Stomach (tissue), 9 donors: Measurements from ENCODE around the gene RAC2. TPM values are rescaled to one million over a fixed set of nuclear protein-coding genes. Genes with fewer than 3 reads are reported as not detected.

ENCODE experiments used
- DNase-seq, 2 donors: peaks; one replicate each; pipeline versions ENCODE4 v3.0.0 to v3.0.0-alpha.2; 2013 to 2019
- H3K27ac ChIP-seq, 5 donors: fragments of 200-600 bp in 4 of 5; sonication (generic) in 4 of 5; one replicate each; pipeline ENCODE4 v1.5.1; 2013 to 2019; ENCODE audit warnings: mild to moderate bottlenecking in 1 of 5, moderate library complexity in 1 of 5
- H3K27me3 ChIP-seq, 3 donors: fragments of 200-600 bp; sonication (generic); one replicate each; pipeline ENCODE4 v1.5.1; 2017 to 2019; ENCODE audit warnings: mixed run types in 1 of 3
- H3K36me3 ChIP-seq, 4 donors: fragments of 200-600 bp; sonication (generic); 1 replicate in 3 of 4; 2 replicates in 1 of 4; pipeline ENCODE4 v1.5.1; 2016 to 2019
- H3K4me1 ChIP-seq, 4 donors: fragments of 200-600 bp; sonication (generic); one replicate each; pipeline ENCODE4 v1.5.1; 2016 to 2019
- H3K4me3 ChIP-seq, 4 donors: fragments of 200-600 bp; sonication (generic) in 3 of 4; one replicate each; pipeline ENCODE4 v1.5.1; 2016 to 2019; ENCODE audit warnings: mild to moderate bottlenecking in 1 of 4
- H3K9me3 ChIP-seq, 4 donors: fragments of 200-600 bp; sonication (generic); one replicate each; pipeline ENCODE4 v1.5.1; 2016 to 2019
- EP300 ChIP-seq: sonication (generic); formaldehyde crosslinking; IDR thresholded peaks from one replicate; pipeline ENCODE4 v1.6.1; 2017; ENCODE audit warnings: antibody characterized with exemption
- POLR2A ChIP-seq, 4 donors: fragments of 450-650 bp; IDR thresholded peaks; one replicate each; pipeline ENCODE4 v1.6.1; 2016; ENCODE audit warnings: antibody characterized with exemption in 4 of 4, control low read depth in 2 of 4, mild to moderate bottlenecking in 1 of 4, moderate library complexity in 1 of 4
- POLR2AphosphoS5 ChIP-seq, 3 donors: sonication (generic); formaldehyde crosslinking; IDR thresholded peaks; one replicate each; pipeline ENCODE4 v1.6.1; 2016; ENCODE audit warnings: antibody characterized with exemption in 3 of 3
- WGBS, 5 donors: extraction: QIAGEN DNeasy Blood & Tissue Kit in 3 of 5; methylation state at CpG; one replicate each; pipeline versions ENCODE4 v1.1.5 to v1.1.7; 2013 to 2018; 5-methylcytosine and 5-hydroxymethylcytosine counted together
- intact Hi-C: fragments of 100-400 bp; cut with DNase I; formaldehyde crosslinking; loops from one replicate; pipeline ENCODE4 v1.15.1; 2023; ENCODE audit warnings: low total_unique reads
- polyA plus RNA-seq, 3 donors: library from polyadenylated mRNA; stranded (reverse); fragments of 200-250 nt; gene quantifications; one replicate each; pipeline ENCODE4 v1.2.3, GENCODE V29; 2013
- total RNA-seq, 5 donors: library from RNA; depleted of rRNA; stranded (reverse); fragments of >200 nt; gene quantifications; one replicate each; pipeline versions ENCODE4 v1.1.0 to v1.2.3, GENCODE V29; 2014 to 2016
- TF ChIP-seq, protein P1 (sequence below), 7 experiments: fragments of 450-650 bp in 4 of 7; fragments of 200-600 bp in 3 of 7; sonication (generic) in 3 of 7; IDR thresholded peaks; one replicate each; pipeline ENCODE4 v1.5.1; 2016 to 2019; ENCODE audit warnings: antibody characterized with exemption in 7 of 7, control low read depth in 2 of 7, mild to moderate bottlenecking in 1 of 7
- donor health status: healthy with polysubstance abuse.
- donor health status: Bipolar disorder and iron deficiency.
- donor health status: healthy.

The RAC2 gene
- total and polyA plus RNA-seq, 8 donors, result 1.8 to 50.4 (median 16.3) TPM

DNA sequence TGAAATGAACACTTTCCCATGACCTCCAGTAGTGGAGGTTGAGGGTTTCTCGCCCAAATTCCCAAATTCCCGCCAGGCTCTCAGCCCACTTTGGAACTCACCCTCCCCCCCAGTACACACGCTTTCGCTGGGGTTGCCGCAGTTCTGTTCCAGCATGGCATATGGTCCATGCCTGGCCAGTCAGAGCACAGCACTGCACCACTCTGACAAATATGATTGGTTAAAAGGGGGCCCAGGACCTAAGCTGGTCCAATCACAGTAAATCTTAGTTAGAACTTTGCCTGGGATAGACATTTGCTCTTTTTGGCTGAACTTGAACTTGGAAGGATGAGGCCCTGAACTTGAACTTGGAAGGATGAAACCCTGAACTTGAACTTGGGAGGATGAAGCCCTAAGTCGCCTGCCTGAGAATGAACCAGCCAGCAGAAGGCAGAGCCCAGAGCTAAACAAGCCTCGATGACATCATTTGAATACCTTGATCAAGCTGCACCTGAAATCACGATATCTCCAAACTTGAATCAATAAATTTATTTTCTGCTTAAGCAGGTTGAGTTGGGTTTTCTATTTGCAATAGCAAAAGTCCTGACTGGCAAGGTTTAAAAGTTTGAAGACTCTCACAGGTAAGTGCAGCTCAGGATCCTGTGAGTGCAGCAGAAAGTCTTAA lies 19.2 kb downstream of the RAC2 start:
- Histone ChIP-seq H3K36me3 (peaks cover 0 to 12% (median 2%) of the 10 kb centered on the region in 4 donors), H3K9me3 (no peaks in the 10 kb centered on the region), H3K27me3 (peaks cover 0 to 28% (median 0%) of the 10 kb centered on the region in 3 donors), H3K4me3 (no peak overlapping the region), H3K4me1 (peaks cover 0 to 30% (median 11%) of the 10 kb centered on the region in 4 donors), H3K27ac (peak overlapping the region in 1 of 5 donors; percentile 73)
- 57 to 81% (median 68%) methylated on average over 8 of the region's 8 CpGs for WGBS, 5 donors
- DNase-seq, result no peak
- TF ChIP-seq POLR2AphosphoS5 (IDR thresholded peaks at IDR 0.05), result no peak
- TF ChIP-seq, protein P1, sequence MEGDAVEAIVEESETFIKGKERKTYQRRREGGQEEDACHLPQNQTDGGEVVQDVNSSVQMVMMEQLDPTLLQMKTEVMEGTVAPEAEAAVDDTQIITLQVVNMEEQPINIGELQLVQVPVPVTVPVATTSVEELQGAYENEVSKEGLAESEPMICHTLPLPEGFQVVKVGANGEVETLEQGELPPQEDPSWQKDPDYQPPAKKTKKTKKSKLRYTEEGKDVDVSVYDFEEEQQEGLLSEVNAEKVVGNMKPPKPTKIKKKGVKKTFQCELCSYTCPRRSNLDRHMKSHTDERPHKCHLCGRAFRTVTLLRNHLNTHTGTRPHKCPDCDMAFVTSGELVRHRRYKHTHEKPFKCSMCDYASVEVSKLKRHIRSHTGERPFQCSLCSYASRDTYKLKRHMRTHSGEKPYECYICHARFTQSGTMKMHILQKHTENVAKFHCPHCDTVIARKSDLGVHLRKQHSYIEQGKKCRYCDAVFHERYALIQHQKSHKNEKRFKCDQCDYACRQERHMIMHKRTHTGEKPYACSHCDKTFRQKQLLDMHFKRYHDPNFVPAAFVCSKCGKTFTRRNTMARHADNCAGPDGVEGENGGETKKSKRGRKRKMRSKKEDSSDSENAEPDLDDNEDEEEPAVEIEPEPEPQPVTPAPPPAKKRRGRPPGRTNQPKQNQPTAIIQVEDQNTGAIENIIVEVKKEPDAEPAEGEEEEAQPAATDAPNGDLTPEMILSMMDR (IDR thresholded peaks at IDR 0.05), result no peak
- TF ChIP-seq EP300, result no peak
- TF ChIP-seq POLR2A (IDR thresholded peaks at IDR 0.05), result no peak
- intact Hi-C loops, result no loop called here

DNA sequence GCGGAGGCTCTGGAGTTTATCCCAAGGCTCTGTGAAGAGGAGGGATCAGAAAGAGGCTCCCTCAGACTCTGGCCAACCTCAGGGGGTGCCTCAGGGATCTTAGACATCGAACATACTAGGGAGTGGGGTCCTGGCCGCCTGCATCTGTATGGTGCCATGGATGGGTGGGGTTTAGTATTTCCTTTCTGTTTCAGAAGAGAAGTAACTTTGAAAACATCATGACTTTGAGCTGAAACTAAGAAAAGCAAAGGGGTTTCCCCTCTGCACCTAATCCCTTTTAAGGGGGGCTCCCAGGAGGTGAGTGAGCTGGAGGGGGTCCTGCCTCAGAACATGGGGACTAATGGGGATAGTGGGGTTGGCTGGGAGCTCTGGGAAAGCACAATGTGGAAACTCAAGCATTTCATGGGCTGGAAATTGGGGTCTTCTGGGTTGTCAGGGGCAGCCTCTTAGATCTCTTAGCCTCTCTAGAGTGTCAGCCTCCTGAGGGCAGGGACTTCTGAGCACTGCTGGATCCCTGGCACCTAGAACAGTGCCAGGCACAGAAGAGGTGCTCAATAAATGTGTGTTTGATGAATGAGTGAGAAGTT lies 20.0 kb downstream of the RAC2 start:
- Histone ChIP-seq H3K4me1 (peaks cover 0 to 22% (median 4%) of the 10 kb centered on the region in 4 donors), H3K4me3 (no peak overlapping the region), H3K36me3 (peaks cover 0 to 12% (median 2%) of the 10 kb centered on the region in 4 donors), H3K9me3 (no peaks in the 10 kb centered on the region), H3K27ac (peak overlapping the region in 2 of 5 donors; percentile 55 to 73), H3K27me3 (peaks cover 0 to 37% (median 0%) of the 10 kb centered on the region in 3 donors)
- WGBS, 5 donors, result 48 to 81% (median 75%) methylated on average over 3 of the region's 3 CpGs
- intact Hi-C loops, result no loop called here
- TF ChIP-seq POLR2AphosphoS5 (IDR thresholded peaks at IDR 0.05) (no peak), EP300 (no peak), POLR2A (IDR thresholded peaks at IDR 0.05) (no peak)
- TF ChIP-seq, protein P1 (IDR thresholded peaks at IDR 0.05), result no peak
- DNase-seq, result no peak

DNA sequence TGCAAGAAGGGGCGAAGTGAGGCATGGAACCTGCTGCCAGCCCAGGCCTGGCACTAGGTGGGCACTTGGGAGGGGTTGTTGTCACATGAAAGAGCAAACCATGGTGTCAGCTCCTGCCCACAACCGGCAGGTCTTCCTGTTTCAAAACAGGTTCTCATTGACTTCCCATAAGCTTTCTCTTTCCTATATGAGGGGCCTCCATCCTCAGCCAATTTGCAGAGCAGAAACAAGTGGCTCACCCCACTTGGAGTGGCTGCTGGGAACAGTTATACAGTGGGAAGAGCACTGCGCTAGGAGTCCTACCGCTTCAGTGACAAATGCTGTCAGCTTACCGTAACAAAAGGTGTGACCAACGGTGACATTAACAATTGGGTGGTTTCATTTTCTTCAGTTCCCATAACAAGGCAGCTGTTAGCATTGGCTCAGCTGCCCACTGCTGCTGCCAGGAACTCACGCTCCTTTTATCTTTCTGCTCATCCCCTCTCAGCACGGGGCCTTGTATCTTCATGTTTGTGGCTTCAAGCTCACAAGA lies 21.6 kb downstream of the RAC2 start:
- intact Hi-C loops, result no loop called here
- peak overlapping the region in 4 of 5 donors; percentile 32 to 82 (median 53) for H3K27ac ChIP-seq
- H3K4me3 ChIP-seq, result no peak overlapping the region
- TF ChIP-seq POLR2AphosphoS5 (IDR thresholded peaks at IDR 0.05), result no peak
- peaks cover 0 to 43% (median 0%) of the 10 kb centered on the region in 3 donors for H3K27me3 ChIP-seq
- peaks cover 0 to 12% (median 2%) of the 10 kb centered on the region in 4 donors for H3K36me3 ChIP-seq
- no peaks in the 10 kb centered on the region for H3K9me3 ChIP-seq
- DNase-seq, result no peak
- WGBS, 5 donors, result 59 to 84% (median 71%) methylated on average over 8 of the region's 8 CpGs
- peaks cover 0 to 9% (median 0%) of the 10 kb centered on the region in 4 donors for H3K4me1 ChIP-seq

DNA sequence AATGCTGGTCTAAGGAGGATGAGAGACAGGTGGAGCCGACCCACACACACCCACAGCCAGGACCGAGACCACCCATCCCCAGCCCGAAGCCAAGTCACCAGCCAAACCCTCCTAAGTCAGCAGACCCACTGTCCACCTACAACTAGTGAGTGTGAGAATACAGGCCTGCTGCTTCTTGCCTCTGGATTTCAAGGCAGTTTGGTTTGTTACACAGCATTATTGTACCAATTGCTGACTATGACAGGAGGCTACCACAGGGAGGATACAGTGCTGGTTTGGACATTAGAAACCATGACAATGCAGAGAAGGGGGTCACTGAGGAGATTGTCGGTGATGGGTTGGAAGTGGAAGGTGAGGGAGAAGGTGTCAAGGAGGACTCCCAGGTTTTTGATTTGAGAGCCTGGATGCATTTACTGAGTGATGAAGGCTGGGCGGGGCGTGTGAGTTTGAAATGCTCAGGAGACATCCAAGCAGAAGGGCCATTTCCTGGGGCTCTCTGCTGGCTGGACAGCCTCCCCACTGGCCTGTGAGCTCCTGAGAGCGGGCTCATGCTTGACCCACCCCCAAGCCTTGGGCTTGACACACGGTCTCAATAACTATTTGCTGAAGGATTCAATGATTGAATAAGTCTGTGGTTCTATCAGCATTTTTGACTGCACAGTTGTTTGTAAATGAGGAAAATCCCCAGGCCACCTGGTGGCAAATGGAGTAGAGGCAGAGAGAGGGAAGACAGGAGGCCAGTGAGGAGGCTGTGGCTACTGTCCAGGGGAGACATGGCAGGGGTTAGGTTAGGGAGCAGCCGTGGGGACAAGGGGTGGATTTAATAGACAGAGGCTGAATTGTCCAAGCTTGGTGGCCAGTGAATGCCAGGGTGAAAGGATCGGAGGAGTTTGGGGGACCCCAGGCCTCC lies 22.4 kb downstream of the RAC2 start:
- Histone ChIP-seq H3K9me3 (no peaks in the 10 kb centered on the region), H3K27me3 (peaks cover 0 to 43% (median 0%) of the 10 kb centered on the region in 3 donors), H3K4me1 (peaks cover 0 to 9% (median 0%) of the 10 kb centered on the region in 4 donors), H3K27ac (peak overlapping the region in 4 of 5 donors; percentile 32 to 82 (median 53)), H3K36me3 (peaks cover 0 to 12% (median 2%) of the 10 kb centered on the region in 4 donors), H3K4me3 (no peak overlapping the region)
- intact Hi-C loops, result no loop called here
- no peak for DNase-seq
- no peak for TF ChIP-seq POLR2AphosphoS5 (IDR thresholded peaks at IDR 0.05)
- TF ChIP-seq, protein P1 (IDR thresholded peaks at IDR 0.05), result no peak
- 89 to 94% (median 93%) methylated on average over 10 of the region's 10 CpGs for WGBS, 5 donors
